GM10248 (cell line): Measurements from ENCODE around the gene ANGPTL2.

Source experiments
- CTCF ChIA-PET: fragments of 300-600 bp; sonication (Branson Sonifier 250); formaldehyde crosslinking; extraction: SDS; loops from one replicate; lab custom pipeline; 2021; ENCODE audit warnings: antibody characterized with exemption; lab: Yijun Ruan, JAX
- POLR2A ChIA-PET: fragments of 350-650 bp; sonication (Branson Sonifier 250); formaldehyde crosslinking; extraction: SDS; loops from one replicate; lab custom pipeline; 2020; ENCODE audit warnings: antibody characterized with exemption; lab: Yijun Ruan, JAX
- DNase-seq: peaks from one replicate; pipeline ENCODE4 v3.0.0; 2012; ENCODE audit errors: extremely low spot score
- CTCF ChIP-seq: IDR thresholded peaks from 2 replicates; pipeline ENCODE4 v1.5.1; 2012; ENCODE audit warnings: mild to moderate bottlenecking, low read depth; ENCODE audit errors: extremely low read depth, missing control alignments, control extremely low read depth

The ANGPTL2 gene

GRCh38 chr9:127067603-127068220 lies 54.7 kb downstream of the ANGPTL2 start:
- DNase-seq = no peak
- ChIA-PET POLR2A (no interaction called here), CTCF (interaction anchor here (1.8 to 3.0 kb wide), 2 partner anchors 9 to 19 kb away, joined by 4 to 11 read pairs; no protein-coding TSS in a partner anchor)
- no peak for TF ChIP-seq CTCF

- DNase-seq = no peak
- ChIA-PET CTCF (interaction anchor here (0.7 to 3.0 kb wide), 3 partner anchors 8 to 18 kb away, joined by 3 to 11 read pairs (median 4); no protein-coding TSS in a partner anchor), POLR2A (no interaction called here)
- no peak for TF ChIP-seq CTCF
Measured at GRCh38 chr9:127066851-127067136, 55.6 kb downstream of the ANGPTL2 start.

GRCh38 chr9:127066060-127066850 lies 56.2 kb downstream of the ANGPTL2 start:
- DNase-seq = no peak
- POLR2A ChIA-PET = no interaction called here
- CTCF ChIA-PET = interaction anchor here (0.7 to 3.0 kb wide), 3 partner anchors 8 to 18 kb away, joined by 3 to 11 read pairs (median 4); no protein-coding TSS in a partner anchor
- no peak for TF ChIP-seq CTCF

- no peak for DNase-seq
- POLR2A ChIA-PET = no interaction called here
- no peak for TF ChIP-seq CTCF
- CTCF ChIA-PET = no interaction called here
Measured at GRCh38 chr9:127065592-127065991, 56.8 kb downstream of the ANGPTL2 start.

- ChIA-PET POLR2A (no interaction called here), CTCF (no interaction called here)
- TF ChIP-seq CTCF = no peak
- no peak for DNase-seq
Measured at GRCh38 chr9:127064335-127064734, 58.1 kb downstream of the ANGPTL2 start.

GRCh38 chr9:127061411-127061810 lies 61.0 kb downstream of the ANGPTL2 start:
- DNase-seq = no peak
- POLR2A ChIA-PET = no interaction called here
- CTCF ChIA-PET = no interaction called here
- TF ChIP-seq CTCF = no peak
